ENCODE data around the gene RAB7B.
A peak's percentile ranks its signal among the peaks of the same experiment; 100 is the strongest.

RAB7B gene

DNA sequence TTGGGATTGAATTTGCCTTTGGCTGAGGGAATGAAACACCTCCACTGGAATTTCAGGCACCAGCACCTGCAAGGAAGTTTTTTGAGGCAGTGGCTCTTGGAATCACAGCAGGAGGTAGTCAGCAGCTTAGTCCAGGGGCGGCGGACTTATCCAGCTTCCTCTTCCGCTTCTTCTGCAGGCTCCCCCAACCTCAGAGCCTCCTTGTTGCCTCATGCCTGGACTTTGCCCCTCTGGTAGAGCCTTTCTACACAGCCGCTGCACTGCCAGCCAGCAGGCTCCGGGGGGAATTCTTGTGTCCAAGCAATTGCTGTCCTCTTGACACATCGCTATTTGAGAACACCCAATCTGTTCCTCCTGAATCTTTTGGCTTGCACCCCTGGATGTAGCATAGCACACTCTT is 45.4 kb upstream of the RAB7B start:
- no peak overlapping the region for H3K23ac ChIP-seq (ENCODE audit: low read length)
- no peak overlapping the region for H3K56ac ChIP-seq (ENCODE audit: low read length)
- H3K4me1 ChIP-seq (ENCODE audit: control insufficient read depth, low read depth, low read length) = no peaks in the 10 kb centered on the region
- H4K8ac ChIP-seq (ENCODE audit: low read depth, low read length) = no peak overlapping the region
- no peak overlapping the region for H3K18ac ChIP-seq (ENCODE audit: low read length)
- H3K9ac ChIP-seq (ENCODE audit: low read length) = no peak overlapping the region
- H2AK5ac ChIP-seq (ENCODE audit: low read length) = no peak overlapping the region
- H3K27me3 ChIP-seq (ENCODE audit: insufficient read depth, low read length, poor library complexity) = no peaks in the 10 kb centered on the region
- DNase-seq = no peak
- no peak overlapping the region for H3K4me3 ChIP-seq (ENCODE audit: low read length)
- no peaks in the 10 kb centered on the region for H3K79me2 ChIP-seq (ENCODE audit: control insufficient read depth, insufficient read depth, low read length)
- no peak overlapping the region for H3K27ac ChIP-seq (ENCODE audit: low read depth, low read length)
- no peak overlapping the region for H4K5ac ChIP-seq (ENCODE audit: low read length)
- H3K4ac ChIP-seq (ENCODE audit: low read depth, low read length) = no peak overlapping the region
- no peaks in the 10 kb centered on the region for H3K36me3 ChIP-seq (ENCODE audit: control insufficient read depth, insufficient read depth, low read length)
- no CpG with 5 or more reads among the region's 6 CpGs for WGBS (ENCODE audit: extremely low coverage, insufficient coverage, low lambda C conversion rate)
- no peak overlapping the region for H2BK120ac ChIP-seq (ENCODE audit: low read depth, low read length)
- no peaks in the 10 kb centered on the region for H3K79me1 ChIP-seq (ENCODE audit: low read length)
- no peak overlapping the region for H2BK5ac ChIP-seq (ENCODE audit: low read length)
- H2BK15ac ChIP-seq (replicated peaks; ENCODE audit: low read depth) = no peak overlapping the region
- no peak overlapping the region for H3K4me2 ChIP-seq (ENCODE audit: low read length)

DNA sequence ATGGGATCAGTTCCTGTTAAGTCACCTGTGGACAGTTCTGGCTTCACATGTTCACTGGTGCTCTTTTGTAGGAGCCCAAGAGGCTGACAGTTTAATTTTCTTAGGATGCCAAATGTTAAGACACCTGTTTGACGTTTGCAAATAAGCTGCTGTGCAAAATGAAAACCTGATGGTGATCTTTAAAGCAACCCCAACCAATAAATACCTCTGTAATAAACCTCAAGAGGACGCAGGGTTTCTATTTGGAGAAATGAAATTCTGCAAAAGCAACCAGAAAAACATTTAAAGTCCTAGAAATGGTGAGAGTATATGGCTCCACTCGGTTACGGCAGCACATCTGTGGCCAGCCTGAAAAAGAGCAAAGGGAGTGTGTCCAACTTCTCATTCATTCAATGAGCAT is 44.1 kb upstream of the RAB7B start:
- no peak overlapping the region for H3K4ac ChIP-seq (ENCODE audit: low read depth, low read length)
- no peak overlapping the region for H2BK15ac ChIP-seq (replicated peaks; ENCODE audit: low read depth)
- H3K4me2 ChIP-seq (ENCODE audit: low read length) = no peak overlapping the region
- H3K79me2 ChIP-seq (ENCODE audit: control insufficient read depth, insufficient read depth, low read length) = no peaks in the 10 kb centered on the region
- no CpG with 5 or more reads among the region's 4 CpGs for WGBS (ENCODE audit: extremely low coverage, insufficient coverage, low lambda C conversion rate)
- H3K56ac ChIP-seq (ENCODE audit: low read length) = no peak overlapping the region
- H3K27ac ChIP-seq (ENCODE audit: low read depth, low read length) = no peak overlapping the region
- H2BK5ac ChIP-seq (ENCODE audit: low read length) = no peak overlapping the region
- no peak overlapping the region for H2BK120ac ChIP-seq (ENCODE audit: low read depth, low read length)
- H4K8ac ChIP-seq (ENCODE audit: low read depth, low read length) = no peak overlapping the region
- H3K4me3 ChIP-seq (ENCODE audit: low read length) = no peak overlapping the region
- H4K5ac ChIP-seq (ENCODE audit: low read length) = no peak overlapping the region
- H3K23ac ChIP-seq (ENCODE audit: low read length) = no peak overlapping the region
- no peak overlapping the region for H2AK5ac ChIP-seq (ENCODE audit: low read length)
- H3K18ac ChIP-seq (ENCODE audit: low read length) = no peak overlapping the region
- no peak overlapping the region for H3K9ac ChIP-seq (ENCODE audit: low read length)
- H3K36me3 ChIP-seq (ENCODE audit: control insufficient read depth, insufficient read depth, low read length) = no peaks in the 10 kb centered on the region
- no peaks in the 10 kb centered on the region for H3K27me3 ChIP-seq (ENCODE audit: insufficient read depth, low read length, poor library complexity)
- no peaks in the 10 kb centered on the region for H3K79me1 ChIP-seq (ENCODE audit: low read length)
- no peaks in the 10 kb centered on the region for H3K4me1 ChIP-seq (ENCODE audit: control insufficient read depth, low read depth, low read length)
- no peak for DNase-seq

DNA sequence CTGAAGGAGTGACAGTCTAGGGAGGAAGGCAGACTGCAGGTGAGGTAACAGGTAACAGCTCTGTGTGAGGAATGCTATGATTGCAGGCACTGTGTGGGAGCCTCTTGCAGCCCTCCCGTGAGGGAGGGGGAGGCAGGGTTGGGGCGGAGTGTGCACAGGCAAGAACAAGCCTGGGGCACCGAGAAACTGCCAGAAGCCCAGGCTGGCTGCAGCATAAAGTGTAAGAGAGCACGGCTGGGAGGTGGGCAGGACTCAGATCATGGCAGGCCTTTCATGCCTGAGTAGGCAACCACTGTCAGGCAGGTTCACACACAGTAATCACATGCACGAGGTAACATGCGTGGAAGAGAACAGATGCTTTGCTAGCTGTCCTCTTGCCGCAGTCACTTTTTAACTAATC is 38.4 kb upstream of the RAB7B start:
- Histone ChIP-seq H4K5ac (ENCODE audit: low read length) (no peak overlapping the region), H2AK5ac (ENCODE audit: low read length) (no peak overlapping the region), H2BK15ac (replicated peaks; ENCODE audit: low read depth) (no peak overlapping the region), H3K23ac (ENCODE audit: low read length) (no peak overlapping the region), H2BK120ac (ENCODE audit: low read depth, low read length) (no peak overlapping the region), H3K4me2 (ENCODE audit: low read length) (no peak overlapping the region), H3K4ac (ENCODE audit: low read depth, low read length) (no peak overlapping the region), H3K79me2 (ENCODE audit: control insufficient read depth, insufficient read depth, low read length) (no peaks in the 10 kb centered on the region), H3K79me1 (ENCODE audit: low read length) (no peaks in the 10 kb centered on the region), H3K27me3 (ENCODE audit: insufficient read depth, low read length, poor library complexity) (no peaks in the 10 kb centered on the region), H3K18ac (ENCODE audit: low read length) (no peak overlapping the region), H3K4me1 (ENCODE audit: control insufficient read depth, low read depth, low read length) (no peaks in the 10 kb centered on the region), H3K27ac (ENCODE audit: low read depth, low read length) (no peak overlapping the region), H3K56ac (ENCODE audit: low read length) (no peak overlapping the region), H3K4me3 (ENCODE audit: low read length) (no peak overlapping the region), H3K9ac (ENCODE audit: low read length) (no peak overlapping the region), H2BK5ac (ENCODE audit: low read length) (no peak overlapping the region), H3K36me3 (ENCODE audit: control insufficient read depth, insufficient read depth, low read length) (no peaks in the 10 kb centered on the region), H4K8ac (ENCODE audit: low read depth, low read length) (no peak overlapping the region)
- no CpG with 5 or more reads among the region's 7 CpGs for WGBS (ENCODE audit: extremely low coverage, insufficient coverage, low lambda C conversion rate)
- peak; percentile 79 for DNase-seq

DNA sequence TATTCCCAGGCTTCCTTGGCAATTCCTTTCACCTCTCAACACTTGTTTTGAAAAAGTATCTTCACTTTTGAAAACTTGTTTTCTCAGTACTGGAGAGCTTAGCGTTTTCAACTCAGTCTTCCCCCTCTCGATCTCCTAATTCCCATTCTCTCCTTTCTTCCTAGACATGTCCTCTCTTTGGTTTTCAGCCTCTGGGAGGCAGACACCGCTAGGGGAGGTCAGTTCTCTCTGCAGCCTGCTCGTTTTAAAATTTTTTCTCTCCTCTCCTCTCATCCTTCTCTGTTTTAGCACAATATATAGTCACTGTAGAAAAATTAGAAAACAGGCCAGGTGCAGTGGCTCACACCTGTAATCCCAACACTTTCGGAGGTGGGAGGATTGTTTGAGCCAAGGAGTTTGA is 37.1 kb upstream of the RAB7B start:
- no peaks in the 10 kb centered on the region for H3K27me3 ChIP-seq (ENCODE audit: insufficient read depth, low read length, poor library complexity)
- WGBS (ENCODE audit: extremely low coverage, insufficient coverage, low lambda C conversion rate) = no CpG with 5 or more reads among the region's 5 CpGs

DNA sequence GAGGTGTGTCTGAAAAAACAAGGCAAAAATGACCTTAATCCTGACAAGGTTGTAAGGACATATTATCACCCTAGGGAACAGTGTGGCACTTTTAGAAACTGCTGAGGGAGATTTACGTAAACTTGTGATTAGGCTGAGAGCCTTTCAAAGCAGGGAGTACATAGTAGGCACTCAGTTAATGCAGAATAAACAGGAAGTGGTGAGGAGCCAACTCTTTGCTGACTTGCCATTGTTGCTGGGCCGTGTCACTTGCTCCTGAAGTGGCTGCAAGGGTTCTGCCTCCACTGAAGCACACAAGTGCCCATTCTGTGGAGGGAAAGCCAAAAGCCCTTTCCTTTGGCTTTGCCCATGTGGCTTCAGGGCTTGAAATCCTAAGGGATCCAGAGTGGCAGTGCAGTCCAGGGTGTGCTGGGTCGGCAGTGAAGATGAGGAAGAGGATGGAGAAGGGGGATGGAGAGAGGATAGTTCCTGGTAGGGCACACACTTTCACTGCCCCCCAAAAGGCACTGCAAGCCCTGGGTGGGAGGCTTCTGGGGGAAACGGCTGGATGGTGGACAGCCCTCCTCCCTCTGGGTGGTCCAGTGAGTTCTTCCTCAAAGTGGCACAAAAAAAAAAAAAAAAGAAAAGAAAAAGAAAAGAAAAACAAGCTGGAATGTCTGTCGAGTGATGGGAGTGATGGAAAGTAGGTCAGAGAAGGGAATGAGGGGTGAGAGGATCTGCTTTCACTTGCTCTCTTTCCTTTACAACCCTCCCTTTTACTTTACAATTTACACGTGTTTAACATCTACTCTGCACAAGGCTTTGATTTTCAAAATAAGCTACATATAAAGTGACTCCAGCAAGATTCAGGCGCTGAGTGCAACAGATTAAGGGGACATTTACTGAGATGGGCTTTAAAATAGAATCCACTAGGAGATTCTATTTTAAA is 36.1 kb upstream of the RAB7B start:
- H3K4me3 ChIP-seq (ENCODE audit: low read length) = no peak overlapping the region
- no peak overlapping the region for H4K5ac ChIP-seq (ENCODE audit: low read length)
- no peak overlapping the region for H2BK15ac ChIP-seq (replicated peaks; ENCODE audit: low read depth)
- H2AK5ac ChIP-seq (ENCODE audit: low read length) = no peak overlapping the region
- H2BK120ac ChIP-seq (ENCODE audit: low read depth, low read length) = no peak overlapping the region
- no peak overlapping the region for H3K4ac ChIP-seq (ENCODE audit: low read depth, low read length)
- H3K27me3 ChIP-seq (ENCODE audit: insufficient read depth, low read length, poor library complexity) = no peaks in the 10 kb centered on the region
- H3K79me2 ChIP-seq (ENCODE audit: control insufficient read depth, insufficient read depth, low read length) = no peaks in the 10 kb centered on the region
- H3K23ac ChIP-seq (ENCODE audit: low read length) = no peak overlapping the region
- no peak overlapping the region for H3K27ac ChIP-seq (ENCODE audit: low read depth, low read length)
- no peak overlapping the region for H3K56ac ChIP-seq (ENCODE audit: low read length)
- no peak overlapping the region for H3K9ac ChIP-seq (ENCODE audit: low read length)
- no peak overlapping the region for H4K8ac ChIP-seq (ENCODE audit: low read depth, low read length)
- H3K18ac ChIP-seq (ENCODE audit: low read length) = no peak overlapping the region
- H3K79me1 ChIP-seq (ENCODE audit: low read length) = no peaks in the 10 kb centered on the region
- no peak overlapping the region for H3K4me2 ChIP-seq (ENCODE audit: low read length)
- DNase-seq = no peak
- no peaks in the 10 kb centered on the region for H3K36me3 ChIP-seq (ENCODE audit: control insufficient read depth, insufficient read depth, low read length)
- WGBS (ENCODE audit: extremely low coverage, insufficient coverage, low lambda C conversion rate) = no CpG with 5 or more reads among the region's 7 CpGs
- H2BK5ac ChIP-seq (ENCODE audit: low read length) = no peak overlapping the region
- H3K4me1 ChIP-seq (ENCODE audit: control insufficient read depth, low read depth, low read length) = no peaks in the 10 kb centered on the region

More for the DNA sequence above, 37.1 kb upstream of the RAB7B start:
- Histone ChIP-seq H3K79me1 (ENCODE audit: low read length) (no peaks in the 10 kb centered on the region), H2BK5ac (ENCODE audit: low read length) (no peak overlapping the region), H4K5ac (ENCODE audit: low read length) (no peak overlapping the region), H2BK15ac (replicated peaks; ENCODE audit: low read depth) (no peak overlapping the region), H4K8ac (ENCODE audit: low read depth, low read length) (no peak overlapping the region), H3K4ac (ENCODE audit: low read depth, low read length) (no peak overlapping the region), H3K18ac (ENCODE audit: low read length) (no peak overlapping the region), H3K23ac (ENCODE audit: low read length) (no peak overlapping the region), H3K9ac (ENCODE audit: low read length) (no peak overlapping the region), H2BK120ac (ENCODE audit: low read depth, low read length) (no peak overlapping the region), H3K4me1 (ENCODE audit: control insufficient read depth, low read depth, low read length) (no peaks in the 10 kb centered on the region), H3K4me2 (ENCODE audit: low read length) (no peak overlapping the region), H3K79me2 (ENCODE audit: control insufficient read depth, insufficient read depth, low read length) (no peaks in the 10 kb centered on the region), H3K4me3 (ENCODE audit: low read length) (no peak overlapping the region), H3K27ac (ENCODE audit: low read depth, low read length) (no peak overlapping the region), H3K56ac (ENCODE audit: low read length) (no peak overlapping the region), H3K36me3 (ENCODE audit: control insufficient read depth, insufficient read depth, low read length) (no peaks in the 10 kb centered on the region), H2AK5ac (ENCODE audit: low read length) (no peak overlapping the region)
- no peak for DNase-seq

DNA sequence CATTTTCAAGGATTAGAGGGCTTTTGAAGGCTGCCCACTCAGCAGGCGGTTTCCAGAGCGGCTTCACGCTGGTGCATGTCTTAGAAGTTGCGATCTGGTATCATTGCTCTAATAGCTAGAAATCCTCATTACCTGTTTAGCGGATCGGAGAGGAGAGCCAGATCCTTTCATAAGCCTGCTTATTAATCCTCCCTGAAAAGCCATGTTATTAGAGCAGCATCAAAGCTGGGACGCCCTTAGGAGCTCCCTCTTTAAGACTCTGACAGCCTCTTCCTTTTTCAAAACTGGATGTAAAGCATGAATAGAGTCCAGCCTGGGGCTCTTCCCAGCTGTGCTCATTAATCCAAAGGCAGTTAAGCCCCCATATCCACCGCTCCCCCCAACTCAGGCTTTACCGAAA is 34.4 kb upstream of the RAB7B start:
- H3K23ac ChIP-seq (ENCODE audit: low read length) = no peak overlapping the region
- no peaks in the 10 kb centered on the region for H3K27me3 ChIP-seq (ENCODE audit: insufficient read depth, low read length, poor library complexity)
- peak overlapping the region; percentile 31 for H4K8ac ChIP-seq (ENCODE audit: low read depth, low read length)
- H3K36me3 ChIP-seq (ENCODE audit: control insufficient read depth, insufficient read depth, low read length) = no peaks in the 10 kb centered on the region
- no peak for DNase-seq
- no peak overlapping the region for H2BK120ac ChIP-seq (ENCODE audit: low read depth, low read length)
- H3K27ac ChIP-seq (ENCODE audit: low read depth, low read length) = no peak overlapping the region
- H3K4me2 ChIP-seq (ENCODE audit: low read length) = no peak overlapping the region
- no peaks in the 10 kb centered on the region for H3K79me2 ChIP-seq (ENCODE audit: control insufficient read depth, insufficient read depth, low read length)
- H3K79me1 ChIP-seq (ENCODE audit: low read length) = no peaks in the 10 kb centered on the region
- H3K18ac ChIP-seq (ENCODE audit: low read length) = peak overlapping the region; percentile 35
- H2AK5ac ChIP-seq (ENCODE audit: low read length) = no peak overlapping the region
- no peak overlapping the region for H4K5ac ChIP-seq (ENCODE audit: low read length)
- no peak overlapping the region for H3K56ac ChIP-seq (ENCODE audit: low read length)
- no CpG with 5 or more reads among the region's 9 CpGs for WGBS (ENCODE audit: extremely low coverage, insufficient coverage, low lambda C conversion rate)
- no peak overlapping the region for H2BK5ac ChIP-seq (ENCODE audit: low read length)
- H3K4me1 ChIP-seq (ENCODE audit: control insufficient read depth, low read depth, low read length) = no peaks in the 10 kb centered on the region
- H2BK15ac ChIP-seq (replicated peaks; ENCODE audit: low read depth) = no peak overlapping the region
- no peak overlapping the region for H3K9ac ChIP-seq (ENCODE audit: low read length)
- no peak overlapping the region for H3K4ac ChIP-seq (ENCODE audit: low read depth, low read length)
- no peak overlapping the region for H3K4me3 ChIP-seq (ENCODE audit: low read length)

Measured in mesendoderm (in vitro differentiated cells).